K562 (cell line): ENCODE measurements around the gene IQCN. TPM values are rescaled to one million over a fixed set of nuclear protein-coding genes. Genes with fewer than 3 reads are reported as not detected.

Experiments
- CREM ChIP-seq: IDR thresholded peaks from 2 replicates; pipeline ENCODE4 v1.6.1; 2014; ENCODE audit warnings: antibody characterized with exemption, low read depth
- DACH1 ChIP-seq: fragments of 450-650 bp; IDR thresholded peaks from 2 replicates; pipeline ENCODE4 v1.6.1; 2018; ENCODE audit not compliant: partially characterized antibody
- DLX4 ChIP-seq: fragments of 250-450 bp; sonication (Bioruptor Pico); IDR thresholded peaks from 2 replicates; pipeline ENCODE4 v1.6.1; 2021; ENCODE audit warnings: mild to moderate bottlenecking
- FOXJ2 ChIP-seq: fragments of 200-800 bp; sonication (Bioruptor generic); IDR thresholded peaks from 2 replicates; pipeline ENCODE4 v1.6.1; 2016; ENCODE audit warnings: missing genetic modification characterization, missing compliant biosample characterization
- HBP1 ChIP-seq: fragments of 450-650 bp; formaldehyde crosslinking; IDR thresholded peaks from 2 replicates; pipeline ENCODE4 v1.4.0; 2022; ENCODE audit warnings: missing genetic modification characterization
- KLF16 ChIP-seq: IDR thresholded peaks from 2 replicates; pipeline ENCODE4 v1.6.1; 2016; ENCODE audit warnings: antibody characterized with exemption
- MLLT1 ChIP-seq, 2 experiments: fragments of 450-650 bp; IDR thresholded peaks; 2 replicates each; pipeline ENCODE4 v1.6.1; 2016
- MTA2 ChIP-seq: fragments of 450-650 bp; IDR thresholded peaks from 2 replicates; pipeline ENCODE4 v1.6.1; 2016; ENCODE audit warnings: low read depth
- NRF1 ChIP-seq, 2 experiments: fragments of 450-650 bp; IDR thresholded peaks in 1 of 2; conservative IDR thresholded peaks in 1 of 2; 2 replicates each; pipeline ENCODE4 v1.6.1; 2014; ENCODE audit warnings: mild to moderate bottlenecking in 2 of 2
- RFX7 ChIP-seq: fragments of 250-450 bp; sonication (Bioruptor Pico); IDR thresholded peaks from 2 replicates; pipeline ENCODE4 v1.5.1; 2021; ENCODE audit warnings: mild to moderate bottlenecking
- TAF9B ChIP-seq: fragments of 450-650 bp; IDR thresholded peaks from 2 replicates; pipeline ENCODE4 v1.6.1; 2018; ENCODE audit warnings: mild to moderate bottlenecking; ENCODE audit not compliant: partially characterized antibody
- TCFL5 ChIP-seq: fragments of 250-450 bp; sonication (Bioruptor Pico); conservative IDR thresholded peaks from 2 replicates; pipeline ENCODE4 v1.6.1; 2021; ENCODE audit warnings: mild to moderate bottlenecking, moderate library complexity, matching md5 sums
- ZKSCAN8 ChIP-seq: fragments of 200-800 bp; sonication (Bioruptor generic); IDR thresholded peaks from 2 replicates; pipeline ENCODE4 v1.6.1; 2016; ENCODE audit warnings: missing genetic modification characterization, missing compliant biosample characterization
- ZNF134 ChIP-seq: fragments of 250-450 bp; sonication (Bioruptor Pico); conservative IDR thresholded peaks from 2 replicates; pipeline ENCODE4 v1.4.0; 2020
- polyA plus RNA-seq, 8 experiments: library from polyadenylated mRNA; depleted of rRNA in 4 of 8; stranded (reverse) in 5 of 8; unstranded in 3 of 8; fragments of >200 nt; fragmentation: Nextera tagmentation in 2 of 8; fragmentation: Illumina TruSeq in 1 of 8; extraction: Ambion mirVana in 2 of 8; extraction: Trizol in 1 of 8; gene quantifications; 2 replicates each; pipeline versions ENCODE4 v1.2.1 to v1.2.3, GENCODE V29; 2011 to 2014; ENCODE audit warnings: inconsistent platforms in 1 of 8, missing spikeins in 1 of 8
- total RNA-seq, 7 experiments: library from RNA; depleted of rRNA in 6 of 7; stranded (reverse); fragments of >200 nt in 6 of 7; fragmentation: Illumina TruSeq in 2 of 7; extraction: Trizol in 2 of 7; gene quantifications; 2 replicates each; pipeline versions ENCODE4 v1.2.1 to v1.2.3, GENCODE V29; 2011 to 2021; ENCODE audit warnings: low replicate concordance in 1 of 7
- TF ChIP-seq, protein P1 (sequence below): sonication (generic); formaldehyde crosslinking; IDR thresholded peaks from 2 replicates; pipeline ENCODE4 v1.8.1; 2023; ENCODE audit warnings: mild to moderate bottlenecking, missing genetic modification reagents, moderate library complexity
- TF ChIP-seq, protein P2 (sequence below): fragments of 250-450 bp; sonication (Bioruptor Pico); IDR thresholded peaks from 2 replicates; pipeline ENCODE4 v1.4.0; 2020; ENCODE audit warnings: mild to moderate bottlenecking
- TF ChIP-seq, protein P3 (sequence below): fragments of 450-650 bp; formaldehyde crosslinking; IDR thresholded peaks from 2 replicates; pipeline ENCODE4 v1.4.0; 2020; ENCODE audit warnings: mild to moderate bottlenecking, moderate library complexity

IQCN gene
- total and polyA plus RNA-seq, 9 of the 15 experiments (the other 6 are each of a cell fraction or from before 2014, with no cell fraction given): 0.01 to 0.07 (median 0.04) TPM; not detected in 3

DNA sequence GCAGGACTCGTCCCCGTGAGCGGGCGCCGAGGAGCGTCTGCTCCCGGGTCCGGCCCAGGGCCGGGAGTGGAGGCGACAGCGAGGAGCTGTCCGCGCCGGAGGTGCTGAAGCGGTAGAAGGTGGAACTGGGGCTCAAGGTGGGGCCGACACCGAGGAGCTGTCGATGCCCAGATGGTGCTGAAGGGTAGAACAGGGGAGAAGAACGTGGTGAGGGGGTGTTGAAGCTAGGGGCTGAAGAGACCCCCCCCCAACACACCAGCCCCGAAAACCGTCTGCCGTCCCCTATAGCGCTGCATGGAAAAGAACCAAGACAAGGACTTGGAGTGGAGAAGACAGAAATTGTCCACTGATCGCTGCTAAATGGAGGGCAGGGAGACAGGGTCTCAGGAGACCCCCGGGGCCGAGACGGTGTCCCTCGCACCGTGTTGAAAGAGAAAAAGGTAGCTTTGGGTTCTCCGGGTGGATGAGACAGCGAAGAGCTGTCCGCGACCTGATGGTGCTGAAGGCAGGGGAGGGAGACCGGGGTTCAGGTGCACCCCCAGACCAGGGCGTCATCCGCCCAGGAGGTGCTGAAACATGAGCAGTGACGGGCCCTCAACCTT is 40.9 kb downstream of the IQCN start (continued):
- no peak for TF ChIP-seq TCFL5
- TF ChIP-seq, protein P1, sequence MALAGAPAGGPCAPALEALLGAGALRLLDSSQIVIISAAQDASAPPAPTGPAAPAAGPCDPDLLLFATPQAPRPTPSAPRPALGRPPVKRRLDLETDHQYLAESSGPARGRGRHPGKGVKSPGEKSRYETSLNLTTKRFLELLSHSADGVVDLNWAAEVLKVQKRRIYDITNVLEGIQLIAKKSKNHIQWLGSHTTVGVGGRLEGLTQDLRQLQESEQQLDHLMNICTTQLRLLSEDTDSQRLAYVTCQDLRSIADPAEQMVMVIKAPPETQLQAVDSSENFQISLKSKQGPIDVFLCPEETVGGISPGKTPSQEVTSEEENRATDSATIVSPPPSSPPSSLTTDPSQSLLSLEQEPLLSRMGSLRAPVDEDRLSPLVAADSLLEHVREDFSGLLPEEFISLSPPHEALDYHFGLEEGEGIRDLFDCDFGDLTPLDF (CRISPR knock-in tag): peak; percentile 91
- TF ChIP-seq HBP1: no peak
- TF ChIP-seq, protein P2, sequence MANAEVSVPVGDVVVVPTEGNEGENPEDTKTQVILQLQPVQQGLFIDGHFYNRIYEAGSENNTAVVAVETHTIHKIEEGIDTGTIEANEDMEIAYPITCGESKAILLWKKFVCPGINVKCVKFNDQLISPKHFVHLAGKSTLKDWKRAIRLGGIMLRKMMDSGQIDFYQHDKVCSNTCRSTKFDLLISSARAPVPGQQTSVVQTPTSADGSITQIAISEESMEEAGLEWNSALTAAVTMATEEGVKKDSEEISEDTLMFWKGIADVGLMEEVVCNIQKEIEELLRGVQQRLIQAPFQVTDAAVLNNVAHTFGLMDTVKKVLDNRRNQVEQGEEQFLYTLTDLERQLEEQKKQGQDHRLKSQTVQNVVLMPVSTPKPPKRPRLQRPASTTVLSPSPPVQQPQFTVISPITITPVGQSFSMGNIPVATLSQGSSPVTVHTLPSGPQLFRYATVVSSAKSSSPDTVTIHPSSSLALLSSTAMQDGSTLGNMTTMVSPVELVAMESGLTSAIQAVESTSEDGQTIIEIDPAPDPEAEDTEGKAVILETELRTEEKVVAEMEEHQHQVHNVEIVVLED: no peak
- TF ChIP-seq MTA2: no peak
- TF ChIP-seq DLX4: no peak
- TF ChIP-seq MLLT1 (IDR thresholded peaks at IDR 0.05): no peak
- TF ChIP-seq TAF9B: no peak
- no peak for TF ChIP-seq KLF16
- TF ChIP-seq ZNF134 (CRISPR knock-in tag): no peak
- no peak for TF ChIP-seq NRF1 (conservative IDR thresholded peaks at IDR 0.05 in 1 of 2, IDR thresholded peaks at IDR 0.05 in 1 of 2)
- TF ChIP-seq ZKSCAN8: no peak; the same call in 1 of the 2 replicates
- TF ChIP-seq, protein P3, sequence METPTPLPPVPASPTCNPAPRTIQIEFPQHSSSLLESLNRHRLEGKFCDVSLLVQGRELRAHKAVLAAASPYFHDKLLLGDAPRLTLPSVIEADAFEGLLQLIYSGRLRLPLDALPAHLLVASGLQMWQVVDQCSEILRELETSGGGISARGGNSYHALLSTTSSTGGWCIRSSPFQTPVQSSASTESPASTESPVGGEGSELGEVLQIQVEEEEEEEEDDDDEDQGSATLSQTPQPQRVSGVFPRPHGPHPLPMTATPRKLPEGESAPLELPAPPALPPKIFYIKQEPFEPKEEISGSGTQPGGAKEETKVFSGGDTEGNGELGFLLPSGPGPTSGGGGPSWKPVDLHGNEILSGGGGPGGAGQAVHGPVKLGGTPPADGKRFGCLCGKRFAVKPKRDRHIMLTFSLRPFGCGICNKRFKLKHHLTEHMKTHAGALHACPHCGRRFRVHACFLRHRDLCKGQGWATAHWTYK (CRISPR knock-in tag): peak; percentile 67; the same call in 1 of the 2 replicates
- no peak for TF ChIP-seq RFX7
- peak; percentile 63; the same call in 1 of the 2 replicates for TF ChIP-seq FOXJ2
- TF ChIP-seq CREM: peak; percentile 61; the same call in 1 of the 2 replicates
- no peak for TF ChIP-seq DACH1
